PC-3 (cell line): Measurements from ENCODE around the gene PUS7. TPM values are rescaled to one million over a fixed set of nuclear protein-coding genes. Genes with fewer than 3 reads are reported as not detected.

Experiments
- ATAC-seq: fragments of 200-7000 bp; cut with Tn5 transposase; 2 replicates; pipeline ENCODE4 v1.9.1; 2020; ENCODE audit warnings: mild to moderate bottlenecking, moderate library complexity
- BruUV-seq: library from RNA; stranded (reverse); fragments of 400-500 nt; replicated peaks from 2 replicates; lab custom pipeline; 2021; lab: Mats Ljungman, UMichigan
- CTCF ChIA-PET: fragments of 300-600 bp; sonication (Branson Sonifier 250); formaldehyde crosslinking; loops from one replicate; lab custom pipeline; 2022; ENCODE audit warnings: antibody characterized with exemption; lab: Charles Lee
- POLR2A ChIA-PET: fragments of 300-600 bp; sonication (Branson Sonifier 250); formaldehyde crosslinking; loops from one replicate; lab custom pipeline; 2022; ENCODE audit warnings: antibody characterized with exemption; ENCODE audit not compliant: unreplicated experiment; lab: Charles Lee
- DNase-seq: peaks from one replicate; pipeline ENCODE4 v3.0.0-alpha.2; 2015
- H2AFZ ChIP-seq: fragments of 300-600 bp; sonication (generic); 2 replicates; pipeline ENCODE4 v1.6.0; 2016; ENCODE audit warnings: antibody characterized with exemption, low read length
- H3F3A ChIP-seq: fragments of 300-600 bp; sonication (generic); one replicate; pipeline ENCODE4 v1.6.0; 2017; ENCODE audit warnings: antibody characterized with exemption, low read length, control low read depth, mild to moderate bottlenecking; ENCODE audit not compliant: unreplicated experiment
- H3K27ac ChIP-seq: fragments of 300-600 bp; sonication (generic); 2 replicates; pipeline ENCODE4 v1.5.1; 2016; ENCODE audit warnings: mild to moderate bottlenecking, low read length
- H3K27me3 ChIP-seq: fragments of 300-600 bp; sonication (generic); 2 replicates; pipeline ENCODE4 v1.6.1; 2016; ENCODE audit warnings: low read length, mixed read lengths
- H3K36me3 ChIP-seq: fragments of 300-600 bp; sonication (generic); 2 replicates; pipeline ENCODE4 v1.6.1; 2016; ENCODE audit warnings: low read depth, mixed run types, low read length, mixed read lengths
- H3K4me1 ChIP-seq: fragments of 300-600 bp; sonication (generic); 2 replicates; pipeline ENCODE4 v1.5.1; 2016; ENCODE audit warnings: low read length; ENCODE audit not compliant: insufficient read depth
- H3K4me2 ChIP-seq: fragments of 300-600 bp; sonication (generic); 2 replicates; pipeline ENCODE4 v1.6.0; 2016; ENCODE audit warnings: low read length
- H3K4me3 ChIP-seq: fragments of 300-600 bp; sonication (generic); 2 replicates; pipeline ENCODE4 v1.5.1; 2016; ENCODE audit warnings: mild to moderate bottlenecking, low read length, mixed read lengths
- H3K79me2 ChIP-seq: fragments of 300-600 bp; sonication (generic); 2 replicates; pipeline ENCODE4 v1.6.1; 2017; ENCODE audit warnings: low read length, mixed read lengths
- H3K9ac ChIP-seq: fragments of 300-600 bp; sonication (generic); 2 replicates; pipeline ENCODE4 v1.6.0; 2016; ENCODE audit warnings: mild to moderate bottlenecking, low read length
- H3K9me2 ChIP-seq: fragments of 300-600 bp; sonication (generic); replicated peaks from 2 replicates; pipeline ENCODE4 v1.6.1; 2016; ENCODE audit warnings: mixed run types, low read length, mixed read lengths
- H3K9me3 ChIP-seq: fragments of 300-600 bp; sonication (generic); 2 replicates; pipeline ENCODE4 v1.6.1; 2016; ENCODE audit warnings: low read length, mixed read lengths
- H4K20me1 ChIP-seq: fragments of 300-600 bp; sonication (generic); 2 replicates; pipeline ENCODE4 v1.6.1; 2016; ENCODE audit warnings: low read length, mixed read lengths
- EZH2 ChIP-seq: fragments of 300-600 bp; sonication (generic); IDR thresholded peaks from one replicate; pipeline ENCODE4 v1.6.1; 2017; ENCODE audit warnings: antibody characterized with exemption, mild to moderate bottlenecking, low read length; ENCODE audit not compliant: unreplicated experiment
- EZH2phosphoT487 ChIP-seq: fragments of 300-600 bp; sonication (generic); IDR thresholded peaks from 2 replicates; pipeline ENCODE4 v1.6.1; 2018; ENCODE audit warnings: mild to moderate bottlenecking, antibody characterized with exemption, low read length, borderline replicate concordance
- intact Hi-C: fragments of 100-400 bp; cut with micrococcal nuclease; formaldehyde crosslinking; loops from 2 replicates; pipeline ENCODE4 v1.9.0; 2023
- total RNA-seq: library from RNA; depleted of rRNA; stranded (reverse); fragments of >200 nt; gene quantifications from 2 replicates; pipeline ENCODE4 v1.2.3, GENCODE V29; 2014
- TF ChIP-seq, protein P1 (sequence below): fragments of 300-600 bp; sonication (generic); conservative IDR thresholded peaks from 2 replicates; pipeline ENCODE4 v1.5.1; 2017; ENCODE audit warnings: antibody characterized with exemption, low read depth, mild to moderate bottlenecking, low read length

PUS7 gene
- total RNA-seq, 1 experiment from 2014 or later = 37.2 TPM

DNA sequence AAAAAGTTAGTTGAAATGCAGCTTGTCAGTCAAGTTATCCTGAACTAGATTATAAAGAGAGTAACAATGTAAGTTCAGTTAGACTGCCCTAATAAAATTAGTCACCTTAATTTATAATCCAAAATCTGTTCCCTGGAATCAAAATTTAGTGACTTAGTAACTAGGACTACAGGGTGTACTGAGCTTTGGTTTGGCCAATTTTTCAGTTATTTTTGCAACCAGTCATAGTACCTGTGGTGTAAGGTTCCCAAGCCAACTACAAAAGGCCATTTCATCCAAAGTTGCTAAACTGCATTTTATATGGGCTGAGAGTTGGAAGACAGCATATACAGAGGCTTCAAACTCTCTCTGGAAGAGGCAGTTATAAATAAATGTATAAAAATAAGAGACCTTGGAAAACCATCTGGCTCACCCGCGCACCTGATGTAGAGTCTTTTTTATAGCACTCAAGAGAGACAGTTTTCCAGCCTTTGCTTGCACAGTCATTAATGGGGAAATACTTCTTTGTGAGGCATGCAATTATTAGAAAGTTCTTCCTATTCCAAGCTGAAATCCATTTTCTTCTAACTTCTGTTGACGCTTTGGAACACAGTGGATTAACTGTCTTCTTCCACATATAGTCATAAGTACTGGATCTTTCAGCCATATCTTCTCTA lies 59.2 kb downstream of the PUS7 start:
- Histone ChIP-seq H3K27me3 (no peaks in the 10 kb centered on the region), H3K4me1 (no peaks in the 10 kb centered on the region), H3F3A (no peaks in the 10 kb centered on the region), H3K79me2 (no peaks in the 10 kb centered on the region), H3K36me3 (peaks cover 11% of the 10 kb centered on the region), H3K9ac (no peak overlapping the region), H4K20me1 (no peaks in the 10 kb centered on the region), H3K9me3 (no peaks in the 10 kb centered on the region), H2AFZ (no peak overlapping the region), H3K27ac (no peak overlapping the region), H3K9me2 (no peaks in the 10 kb centered on the region), H3K4me3 (no peak overlapping the region), H3K4me2 (no peak overlapping the region)
- TF ChIP-seq, protein P1, sequence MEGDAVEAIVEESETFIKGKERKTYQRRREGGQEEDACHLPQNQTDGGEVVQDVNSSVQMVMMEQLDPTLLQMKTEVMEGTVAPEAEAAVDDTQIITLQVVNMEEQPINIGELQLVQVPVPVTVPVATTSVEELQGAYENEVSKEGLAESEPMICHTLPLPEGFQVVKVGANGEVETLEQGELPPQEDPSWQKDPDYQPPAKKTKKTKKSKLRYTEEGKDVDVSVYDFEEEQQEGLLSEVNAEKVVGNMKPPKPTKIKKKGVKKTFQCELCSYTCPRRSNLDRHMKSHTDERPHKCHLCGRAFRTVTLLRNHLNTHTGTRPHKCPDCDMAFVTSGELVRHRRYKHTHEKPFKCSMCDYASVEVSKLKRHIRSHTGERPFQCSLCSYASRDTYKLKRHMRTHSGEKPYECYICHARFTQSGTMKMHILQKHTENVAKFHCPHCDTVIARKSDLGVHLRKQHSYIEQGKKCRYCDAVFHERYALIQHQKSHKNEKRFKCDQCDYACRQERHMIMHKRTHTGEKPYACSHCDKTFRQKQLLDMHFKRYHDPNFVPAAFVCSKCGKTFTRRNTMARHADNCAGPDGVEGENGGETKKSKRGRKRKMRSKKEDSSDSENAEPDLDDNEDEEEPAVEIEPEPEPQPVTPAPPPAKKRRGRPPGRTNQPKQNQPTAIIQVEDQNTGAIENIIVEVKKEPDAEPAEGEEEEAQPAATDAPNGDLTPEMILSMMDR = no peak
- no peak for TF ChIP-seq EZH2
- no peak for TF ChIP-seq EZH2phosphoT487
- ATAC-seq (peak; percentile 83), DNase-seq (no peak)
- intact Hi-C loops = no loop called here
- ChIA-PET CTCF (no interaction called here), POLR2A (no interaction called here)
- no TSS peak for BruUV-seq

GRCh38 chr7:105461518-105461917 lies 60.6 kb downstream of the PUS7 start:
- Histone ChIP-seq H3K4me1 (no peaks in the 10 kb centered on the region), H3K9ac (no peak overlapping the region), H3K27me3 (no peaks in the 10 kb centered on the region), H3K9me3 (no peaks in the 10 kb centered on the region), H3K27ac (no peak overlapping the region), H3K4me2 (no peak overlapping the region), H4K20me1 (no peaks in the 10 kb centered on the region), H3K79me2 (no peaks in the 10 kb centered on the region), H2AFZ (no peak overlapping the region), H3K4me3 (no peak overlapping the region), H3K36me3 (peaks cover 20% of the 10 kb centered on the region), H3K9me2 (no peaks in the 10 kb centered on the region), H3F3A (no peaks in the 10 kb centered on the region)
- TF ChIP-seq, protein P1 = no peak
- TF ChIP-seq EZH2 (no peak), EZH2phosphoT487 (no peak)
- intact Hi-C loops = no loop called here
- ATAC-seq (no peak), DNase-seq (no peak)
- BruUV-seq = no TSS peak
- CTCF ChIA-PET = no interaction called here
- POLR2A ChIA-PET = no interaction called here

GRCh38 chr7:105457619-105458225 lies 64.3 kb downstream of the PUS7 start:
- Histone ChIP-seq H3K4me1 (no peaks in the 10 kb centered on the region), H4K20me1 (no peaks in the 10 kb centered on the region), H3K4me2 (no peak overlapping the region), H3K27me3 (no peaks in the 10 kb centered on the region), H3K36me3 (peaks cover 17% of the 10 kb centered on the region), H3F3A (no peaks in the 10 kb centered on the region), H3K27ac (no peak overlapping the region), H3K4me3 (no peak overlapping the region), H3K9me3 (no peaks in the 10 kb centered on the region), H2AFZ (no peak overlapping the region), H3K9ac (no peak overlapping the region), H3K9me2 (no peaks in the 10 kb centered on the region), H3K79me2 (no peaks in the 10 kb centered on the region)
- ChIA-PET CTCF (no interaction called here), POLR2A (no interaction called here)
- ATAC-seq = no peak
- no peak for TF ChIP-seq EZH2phosphoT487
- TF ChIP-seq, protein P1 = no peak
- intact Hi-C loops = no loop called here
- BruUV-seq = no TSS peak
- DNase-seq = no peak
